Neural progenitor cell (in vitro differentiated cells): ENCODE data around the gene GNB4. TPM values are rescaled to one million over a fixed set of nuclear protein-coding genes. Genes with fewer than 3 reads are reported as not detected.

Source experiments
- DNase-seq: peaks from one replicate; pipeline ENCODE4 v3.0.0-alpha.2; 2016; ENCODE audit warnings: low spot score
- H2AFZ ChIP-seq: fragments of 200-600 bp; sonication (generic); replicated peaks from 2 replicates; pipeline ENCODE4 v1.6.1; 2016; ENCODE audit warnings: antibody characterized with exemption
- H3F3A ChIP-seq: fragments of 200-600 bp; sonication (generic); 2 replicates; pipeline ENCODE4 v1.6.1; 2016; ENCODE audit warnings: antibody characterized with exemption, low read depth
- H3K27ac ChIP-seq: fragments of 200-600 bp; sonication (generic); 2 replicates; pipeline ENCODE4 v1.5.1; 2016; ENCODE audit warnings: mild to moderate bottlenecking
- H3K27me3 ChIP-seq: fragments of 200-600 bp; sonication (generic); 2 replicates; pipeline ENCODE4 v1.6.1; 2016; ENCODE audit warnings: mild to moderate bottlenecking, moderate library complexity
- H3K36me3 ChIP-seq: fragments of 200-600 bp; sonication (generic); 2 replicates; pipeline ENCODE4 v1.5.1; 2016
- H3K4me1 ChIP-seq: fragments of 200-600 bp; sonication (generic); 2 replicates; pipeline ENCODE4 v1.6.1; 2016; ENCODE audit warnings: mixed run types
- H3K4me2 ChIP-seq: fragments of 200-600 bp; sonication (generic); 2 replicates; pipeline ENCODE4 v1.6.1; 2016
- H3K4me3 ChIP-seq: fragments of 200-600 bp; sonication (generic); 2 replicates; pipeline ENCODE4 v1.5.1; 2016
- H3K79me2 ChIP-seq: fragments of 200-600 bp; sonication (generic); 2 replicates; pipeline ENCODE4 v1.6.1; 2016; ENCODE audit warnings: low read depth
- H3K9ac ChIP-seq: fragments of 200-600 bp; sonication (generic); 2 replicates; pipeline ENCODE4 v1.6.1; 2016
- H3K9me3 ChIP-seq: fragments of 200-600 bp; sonication (generic); 2 replicates; pipeline ENCODE4 v1.5.1; 2016; ENCODE audit warnings: low read depth
- H4K20me1 ChIP-seq: fragments of 200-600 bp; sonication (generic); 2 replicates; pipeline ENCODE4 v1.6.1; 2016; ENCODE audit warnings: low read depth
- H3K27ac Mint-ChIP-seq: 3 replicates; pipeline ENCODE4 v1.8.0; 2021; ENCODE audit warnings: mixed read lengths
- H3K27me3 Mint-ChIP-seq: 2 replicates; pipeline ENCODE4 v1.8.0; 2022; ENCODE audit warnings: low read depth, mild to moderate bottlenecking, inconsistent platforms, moderate library complexity, mixed read lengths; ENCODE audit not compliant: insufficient read depth
- H3K36me3 Mint-ChIP-seq: 3 replicates; pipeline ENCODE4 v1.8.0; 2021; ENCODE audit warnings: mixed read lengths
- H3K4me1 Mint-ChIP-seq: 3 replicates; pipeline ENCODE4 v1.8.0; 2021; ENCODE audit warnings: mixed read lengths
- H3K4me3 Mint-ChIP-seq: 3 replicates; pipeline ENCODE4 v1.8.0; 2021; ENCODE audit warnings: mild to moderate bottlenecking, moderate library complexity, mixed read lengths
- H3K9me3 Mint-ChIP-seq: 3 replicates; pipeline ENCODE4 v1.8.0; 2020; ENCODE audit warnings: mixed read lengths
- CTCF ChIP-seq: fragments of 200-600 bp; sonication (generic); IDR thresholded peaks from 2 replicates; pipeline ENCODE4 v1.5.1; 2017; ENCODE audit warnings: antibody characterized with exemption, mild to moderate bottlenecking
- EZH2 ChIP-seq: fragments of 200-600 bp; sonication (generic); IDR thresholded peaks from 2 replicates; pipeline ENCODE4 v1.6.1; 2017; ENCODE audit warnings: antibody characterized with exemption, mild to moderate bottlenecking, moderate library complexity
- EZH2phosphoT487 ChIP-seq: fragments of 200-600 bp; sonication (generic); IDR thresholded peaks from 2 replicates; pipeline ENCODE4 v1.6.1; 2017; ENCODE audit warnings: antibody characterized with exemption
- total RNA-seq: library from RNA; depleted of rRNA; stranded (reverse); fragments of >200 nt; gene quantifications from 2 replicates; pipeline ENCODE4 v1.2.3, GENCODE V29; 2015; ENCODE audit warnings: low replicate concordance

The GNB4 gene
- total RNA-seq, 1 donor from 2014 or later: 74.6 TPM

- H3K27me3 ChIP-seq: no peaks in the 10 kb centered on the region
- H3F3A ChIP-seq: no peaks in the 10 kb centered on the region
- TF ChIP-seq EZH2phosphoT487: no peak
- no peak for TF ChIP-seq EZH2
- no peak for TF ChIP-seq CTCF
- no peak overlapping the region for H3K4me2 ChIP-seq
- H4K20me1 ChIP-seq: no peaks in the 10 kb centered on the region
- H3K9me3 ChIP-seq: no peaks in the 10 kb centered on the region
- Mint-ChIP-seq H3K4me3 (no peak overlapping the region), H3K9me3 (no peaks in the 10 kb centered on the region), H3K27ac (no peak overlapping the region), H3K27me3 (peaks cover 2% of the 10 kb centered on the region), H3K4me1 (peaks cover 10% of the 10 kb centered on the region), H3K36me3 (no peaks in the 10 kb centered on the region)
- no peak for DNase-seq
- H3K36me3 ChIP-seq: no peaks in the 10 kb centered on the region
- no peak overlapping the region for H3K4me3 ChIP-seq
- H3K4me1 ChIP-seq: peaks cover 9% of the 10 kb centered on the region
- H3K9ac ChIP-seq: no peak overlapping the region
- H2AFZ ChIP-seq: no peak overlapping the region
- H3K79me2 ChIP-seq: no peaks in the 10 kb centered on the region
- H3K27ac ChIP-seq: no peak overlapping the region
These were observed 12.0 kb upstream of the GNB4 start for GRCh38 chr3:179463319-179463718.

GRCh38 chr3:179460260-179460659 is 9.0 kb upstream of the GNB4 start:
- Histone ChIP-seq H2AFZ (no peak overlapping the region), H3K79me2 (no peaks in the 10 kb centered on the region), H3K36me3 (no peaks in the 10 kb centered on the region), H4K20me1 (no peaks in the 10 kb centered on the region), H3K4me1 (peaks cover 9% of the 10 kb centered on the region), H3K9ac (no peak overlapping the region), H3K27ac (no peak overlapping the region), H3K4me3 (no peak overlapping the region), H3K9me3 (no peaks in the 10 kb centered on the region), H3K27me3 (no peaks in the 10 kb centered on the region), H3K4me2 (peak overlapping the region; percentile 16), H3F3A (no peaks in the 10 kb centered on the region)
- TF ChIP-seq CTCF (no peak), EZH2phosphoT487 (no peak), EZH2 (no peak)
- peaks cover 6% of the 10 kb centered on the region for H3K27me3 Mint-ChIP-seq
- H3K9me3 Mint-ChIP-seq: no peaks in the 10 kb centered on the region
- no peak overlapping the region for H3K4me3 Mint-ChIP-seq
- H3K27ac Mint-ChIP-seq: no peak overlapping the region
- peaks cover 10% of the 10 kb centered on the region for H3K4me1 Mint-ChIP-seq
- no peaks in the 10 kb centered on the region for H3K36me3 Mint-ChIP-seq
- no peak for DNase-seq

GRCh38 chr3:179455954-179456353 is 4.7 kb upstream of the GNB4 start:
- Histone ChIP-seq H3K27me3 (no peaks in the 10 kb centered on the region), H2AFZ (no peak overlapping the region), H3K9ac (no peak overlapping the region), H3K79me2 (no peaks in the 10 kb centered on the region), H3K27ac (no peak overlapping the region), H3K9me3 (no peaks in the 10 kb centered on the region), H3K4me3 (no peak overlapping the region), H3K4me1 (peaks cover 39% of the 10 kb centered on the region), H3K36me3 (no peaks in the 10 kb centered on the region), H3K4me2 (no peak overlapping the region), H4K20me1 (peaks cover 4% of the 10 kb centered on the region), H3F3A (peaks cover 38% of the 10 kb centered on the region)
- TF ChIP-seq EZH2phosphoT487: no peak
- TF ChIP-seq EZH2: no peak
- no peak for TF ChIP-seq CTCF
- Mint-ChIP-seq H3K4me3 (no peak overlapping the region), H3K27me3 (peaks cover 7% of the 10 kb centered on the region), H3K4me1 (peaks cover 35% of the 10 kb centered on the region), H3K27ac (no peak overlapping the region), H3K9me3 (no peaks in the 10 kb centered on the region), H3K36me3 (no peaks in the 10 kb centered on the region)
- DNase-seq: no peak
